SU-DHL-6 (cell line): Measurements from ENCODE around the gene DMD.

Experiments used
- H2AFZ ChIP-seq: fragments of 200-600 bp; sonication (generic); 2 replicates; pipeline ENCODE4 v1.6.1; 2014; ENCODE audit warnings: low read depth, mild to moderate bottlenecking, moderate library complexity, mixed read lengths, antibody characterized with exemption, low read length; ENCODE audit not compliant: severe bottlenecking
- H3F3A ChIP-seq: fragments of 200-600 bp; shearing (Covaris generic); 2 replicates; pipeline ENCODE4 v1.6.0; 2016; ENCODE audit warnings: antibody characterized with exemption, mild to moderate bottlenecking; ENCODE audit not compliant: insufficient read depth
- H3K27ac ChIP-seq: fragments of 200-600 bp; sonication (generic); 2 replicates; pipeline ENCODE4 v1.5.1; 2016; ENCODE audit warnings: low read depth, mild to moderate bottlenecking, low read length, moderate library complexity, mixed read lengths
- H3K27me3 ChIP-seq: fragments of 200-600 bp; sonication (generic), shearing (Covaris generic); 2 replicates; pipeline ENCODE4 v1.6.0; 2014; ENCODE audit warnings: mild to moderate bottlenecking, low read length
- H3K36me3 ChIP-seq: fragments of 200-600 bp; sonication (generic); 2 replicates; pipeline ENCODE4 v1.6.1; 2014; ENCODE audit warnings: mild to moderate bottlenecking, low read length, mixed read lengths
- H3K4me2 ChIP-seq: fragments of 300-600, 200-600 bp; shearing (Covaris generic), sonication (generic); 2 replicates; pipeline ENCODE4 v1.6.0; 2014; ENCODE audit warnings: low read length, low read depth, mild to moderate bottlenecking; ENCODE audit not compliant: poor library complexity, severe bottlenecking
- H3K4me3 ChIP-seq: fragments of 200-600 bp; sonication (generic); 2 replicates; pipeline ENCODE4 v1.5.1; 2014; ENCODE audit warnings: antibody characterized with exemption, low read length, mild to moderate bottlenecking, mixed read lengths; ENCODE audit not compliant: insufficient read depth, poor library complexity, severe bottlenecking
- H3K79me2 ChIP-seq: fragments of 200-600 bp; sonication (generic); 2 replicates; pipeline ENCODE4 v1.6.1; 2014; ENCODE audit warnings: mild to moderate bottlenecking, low read length, moderate library complexity; ENCODE audit not compliant: insufficient read depth
- H3K9ac ChIP-seq: fragments of 200-600 bp; sonication (generic); 2 replicates; pipeline ENCODE4 v1.7.0; 2014; ENCODE audit warnings: mild to moderate bottlenecking, low read length
- H3K9me2 ChIP-seq: fragments of 200-600 bp; sonication (generic); replicated peaks from 2 replicates; pipeline ENCODE4 v1.6.1; 2014; ENCODE audit warnings: low read length; ENCODE audit not compliant: insufficient read depth
- H3K9me3 ChIP-seq: fragments of 200-600 bp; sonication (generic); 2 replicates; pipeline ENCODE4 v1.6.1; 2014; ENCODE audit warnings: low read length, mixed read lengths; ENCODE audit not compliant: insufficient read depth
- H4K20me1 ChIP-seq: fragments of 200-600 bp; sonication (generic); 2 replicates; pipeline ENCODE4 v1.6.1; 2014; ENCODE audit warnings: low read depth, mild to moderate bottlenecking, antibody characterized with exemption, low read length, moderate library complexity, mixed read lengths
- EZH2phosphoT487 ChIP-seq: fragments of 200-600 bp; sonication (generic), shearing (Covaris generic); conservative IDR thresholded peaks from 2 replicates; pipeline ENCODE4 v1.6.1; 2018; ENCODE audit warnings: mild to moderate bottlenecking, antibody characterized with exemption, low read length, moderate library complexity, mixed read lengths
- TF ChIP-seq, protein P1 (sequence below): fragments of 200-600 bp; sonication (generic); IDR thresholded peaks from one replicate; pipeline ENCODE4 v1.5.1; 2017; ENCODE audit warnings: antibody characterized with exemption, mild to moderate bottlenecking, low read length, moderate library complexity; ENCODE audit not compliant: insufficient read depth, poor library complexity, severe bottlenecking

DMD gene

DNA sequence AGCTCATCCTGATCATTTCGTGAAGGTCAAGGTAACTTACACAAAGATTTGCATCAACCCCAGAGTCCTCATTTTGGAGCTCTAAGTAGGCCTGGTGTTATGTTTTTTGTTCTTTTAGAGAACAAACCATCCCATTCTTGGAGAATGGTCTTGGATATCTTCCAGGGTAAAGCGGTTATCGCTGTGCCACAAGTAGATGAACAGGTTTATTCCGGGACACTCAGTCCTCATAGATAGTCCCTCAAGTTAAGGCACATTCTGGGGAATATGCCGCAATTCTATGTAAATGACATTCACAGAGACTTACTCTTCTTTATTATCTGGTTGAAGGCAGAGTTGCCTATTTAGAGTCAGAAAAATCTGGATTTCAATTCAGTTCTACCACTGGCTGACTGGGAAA lies 2044.5 kb downstream of the DMD start:
- TF ChIP-seq, protein P1, sequence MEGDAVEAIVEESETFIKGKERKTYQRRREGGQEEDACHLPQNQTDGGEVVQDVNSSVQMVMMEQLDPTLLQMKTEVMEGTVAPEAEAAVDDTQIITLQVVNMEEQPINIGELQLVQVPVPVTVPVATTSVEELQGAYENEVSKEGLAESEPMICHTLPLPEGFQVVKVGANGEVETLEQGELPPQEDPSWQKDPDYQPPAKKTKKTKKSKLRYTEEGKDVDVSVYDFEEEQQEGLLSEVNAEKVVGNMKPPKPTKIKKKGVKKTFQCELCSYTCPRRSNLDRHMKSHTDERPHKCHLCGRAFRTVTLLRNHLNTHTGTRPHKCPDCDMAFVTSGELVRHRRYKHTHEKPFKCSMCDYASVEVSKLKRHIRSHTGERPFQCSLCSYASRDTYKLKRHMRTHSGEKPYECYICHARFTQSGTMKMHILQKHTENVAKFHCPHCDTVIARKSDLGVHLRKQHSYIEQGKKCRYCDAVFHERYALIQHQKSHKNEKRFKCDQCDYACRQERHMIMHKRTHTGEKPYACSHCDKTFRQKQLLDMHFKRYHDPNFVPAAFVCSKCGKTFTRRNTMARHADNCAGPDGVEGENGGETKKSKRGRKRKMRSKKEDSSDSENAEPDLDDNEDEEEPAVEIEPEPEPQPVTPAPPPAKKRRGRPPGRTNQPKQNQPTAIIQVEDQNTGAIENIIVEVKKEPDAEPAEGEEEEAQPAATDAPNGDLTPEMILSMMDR: no peak
- TF ChIP-seq EZH2phosphoT487: no peak

DNA sequence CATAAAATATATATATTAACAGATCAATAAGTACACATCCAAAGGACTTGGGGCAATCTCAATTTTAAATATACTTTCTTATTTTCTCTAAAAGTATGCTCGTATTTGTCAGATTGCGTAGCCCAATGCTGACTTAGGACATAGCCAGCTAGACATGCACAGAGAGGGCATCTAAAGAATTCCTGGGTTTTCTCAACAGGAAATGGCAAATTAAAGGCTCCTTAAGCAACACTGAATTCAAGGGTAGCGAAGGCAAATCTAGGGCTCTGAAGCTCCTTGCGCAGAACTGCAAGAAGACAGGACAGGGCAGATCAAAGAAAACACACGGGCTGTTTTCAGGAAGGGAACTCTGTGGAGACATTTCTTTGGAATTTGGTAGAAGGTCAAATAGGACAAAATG lies 2044.9 kb downstream of the DMD start:
- Histone ChIP-seq H3K9me3 (no peaks in the 10 kb centered on the region), H2AFZ (no peak overlapping the region), H3F3A (no peaks in the 10 kb centered on the region), H3K79me2 (no peaks in the 10 kb centered on the region), H3K4me3 (no peak overlapping the region), H3K4me2 (no peak overlapping the region), H3K9ac (no peak overlapping the region), H4K20me1 (no peaks in the 10 kb centered on the region), H3K9me2 (no peaks in the 10 kb centered on the region), H3K27me3 (no peaks in the 10 kb centered on the region), H3K36me3 (no peaks in the 10 kb centered on the region; the same call in 1 of the 2 replicates), H3K27ac (no peak overlapping the region)
- TF ChIP-seq, protein P1: no peak
- no peak for TF ChIP-seq EZH2phosphoT487

More for the DNA sequence above, 2044.5 kb downstream of the DMD start:
- H3K4me2 ChIP-seq: no peak overlapping the region
- H3K36me3 ChIP-seq: no peaks in the 10 kb centered on the region; the same call in 1 of the 2 replicates
- H3F3A ChIP-seq: no peaks in the 10 kb centered on the region
- no peak overlapping the region for H2AFZ ChIP-seq
- no peaks in the 10 kb centered on the region for H3K9me3 ChIP-seq
- no peaks in the 10 kb centered on the region for H3K27me3 ChIP-seq
- H3K9ac ChIP-seq: no peak overlapping the region
- no peak overlapping the region for H3K27ac ChIP-seq
- H4K20me1 ChIP-seq: no peaks in the 10 kb centered on the region
- no peak overlapping the region for H3K4me3 ChIP-seq
- no peaks in the 10 kb centered on the region for H3K79me2 ChIP-seq
- no peaks in the 10 kb centered on the region for H3K9me2 ChIP-seq

DNA sequence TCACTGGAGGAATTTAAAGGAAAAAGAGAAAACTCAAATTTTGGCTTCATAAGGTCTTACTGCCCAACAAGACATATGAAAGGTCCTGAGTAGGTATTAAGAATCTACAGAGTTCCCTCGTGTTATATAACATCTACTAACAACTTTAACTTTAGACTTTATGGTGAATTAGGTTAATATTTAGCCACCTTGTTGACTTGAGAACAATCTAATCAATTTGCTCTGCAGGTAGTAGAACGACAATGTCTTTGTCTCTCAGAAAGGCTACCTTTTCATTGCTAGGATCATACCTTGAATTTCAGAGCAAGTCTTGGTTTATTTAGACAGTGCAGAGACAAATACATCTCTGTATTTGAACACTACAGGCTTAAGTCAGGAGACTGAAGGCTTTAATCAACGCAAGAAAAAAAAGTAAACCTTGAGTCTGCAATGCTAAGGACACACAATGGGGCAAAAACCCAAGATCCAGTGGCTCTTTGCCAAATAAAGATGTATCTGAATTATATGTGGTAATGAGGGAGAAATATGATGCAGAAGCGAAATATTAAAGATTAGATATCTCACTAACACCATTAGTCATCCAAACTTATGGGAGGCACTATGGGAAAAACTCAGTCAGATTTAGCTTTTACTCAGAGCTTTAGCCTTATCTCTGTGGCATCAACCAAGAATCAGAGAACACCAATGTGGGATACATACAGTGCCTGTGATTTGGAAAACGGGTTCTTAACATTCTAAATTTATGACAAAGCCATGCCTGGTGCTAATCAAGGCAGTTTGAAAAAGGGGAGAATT lies 2045.9 kb downstream of the DMD start:
- H3F3A ChIP-seq: no peaks in the 10 kb centered on the region
- H3K9me3 ChIP-seq: no peaks in the 10 kb centered on the region
- H2AFZ ChIP-seq: no peak overlapping the region
- H4K20me1 ChIP-seq: no peaks in the 10 kb centered on the region
- no peaks in the 10 kb centered on the region; the same call in 1 of the 2 replicates for H3K36me3 ChIP-seq
- no peaks in the 10 kb centered on the region for H3K27me3 ChIP-seq
- no peak overlapping the region for H3K27ac ChIP-seq
- TF ChIP-seq, protein P1: no peak
- no peak for TF ChIP-seq EZH2phosphoT487
- no peaks in the 10 kb centered on the region for H3K79me2 ChIP-seq
- H3K4me3 ChIP-seq: no peak overlapping the region
- no peak overlapping the region for H3K4me2 ChIP-seq
- H3K9me2 ChIP-seq: no peaks in the 10 kb centered on the region
- H3K9ac ChIP-seq: no peak overlapping the region
